Kidney (tissue), 14 donors: Measurements from ENCODE around the gene CHCHD1. TPM values are rescaled to one million over a fixed set of nuclear protein-coding genes. Genes with fewer than 3 reads are reported as not detected.
A peak's percentile ranks its signal among the peaks of the same experiment; 100 is the strongest.

Source experiments
- DNase-seq, 5 donors: peaks; one replicate each; pipeline ENCODE4 v3.0.0-alpha.2; 2013 to 2020
- FAIRE-seq: peaks from 2 replicates; lab custom pipeline; 2012; peaks lifted over from hg19 to GRCh38; lab: Jason Lieb, UNC
- H3K27ac ChIP-seq, 2 donors: one replicate each; pipeline ENCODE4 v1.7.0; 2013; ENCODE audit warnings: low read depth in 2 of 2, low read length in 2 of 2, inconsistent platforms in 1 of 2
- H3K27me3 ChIP-seq: one replicate; pipeline ENCODE4 v1.7.1; 2013; ENCODE audit warnings: low read length, inconsistent platforms; ENCODE audit not compliant: control insufficient read depth, insufficient read depth
- H3K36me3 ChIP-seq, 3 donors: one replicate each; pipeline versions ENCODE4 v1.7.0 to v1.7.1; 2013; ENCODE audit warnings: low read length in 3 of 3, control low read depth in 1 of 3, inconsistent platforms in 1 of 3; ENCODE audit not compliant: insufficient read depth in 3 of 3, control insufficient read depth in 2 of 3
- H3K4me1 ChIP-seq, 3 donors: one replicate each; pipeline versions ENCODE4 v1.7.0 to v1.7.1; 2013; ENCODE audit warnings: low read length in 3 of 3, inconsistent platforms in 1 of 3, low read depth in 1 of 3; ENCODE audit not compliant: control insufficient read depth in 2 of 3, insufficient read depth in 2 of 3
- H3K4me3 ChIP-seq, 3 donors: one replicate each; pipeline versions ENCODE4 v1.7.0 to v1.8.1; 2013; ENCODE audit warnings: low read length in 3 of 3, control low read depth in 1 of 3, inconsistent platforms in 1 of 3
- H3K9ac ChIP-seq, 3 donors: one replicate each; pipeline versions ENCODE4 v1.7.0 to v1.7.1; 2013; ENCODE audit warnings: low read length in 3 of 3, control low read depth in 1 of 3, inconsistent platforms in 1 of 3
- H3K9me3 ChIP-seq, 3 donors: one replicate each; pipeline versions ENCODE4 v1.7.0 to v1.7.1; 2013; ENCODE audit warnings: low read length in 3 of 3, control low read depth in 1 of 3, inconsistent platforms in 1 of 3; ENCODE audit not compliant: control insufficient read depth in 2 of 3, insufficient read depth in 1 of 3
- CTCF ChIP-seq: IDR thresholded peaks from 3 replicates; pipeline ENCODE4 v1.5.1; 2012; ENCODE audit warnings: mild to moderate bottlenecking, moderate library complexity, borderline replicate concordance; ENCODE audit not compliant: insufficient read depth; ENCODE audit errors: extremely low read depth
- intact Hi-C: fragments of 100-400 bp; cut with DNase I; formaldehyde crosslinking; loops from one replicate; pipeline ENCODE4 v1.11.1; 2022
- polyA plus RNA-seq: library from polyadenylated mRNA; stranded (reverse); fragments of 350-450 nt; fragmentation: Illumina TruSeq; extraction: RNeasy Lipid Tissue Mini Kit (QIAGEN cat#74804); gene quantifications from one replicate; pipeline ENCODE4 v1.2.3, GENCODE V29; 2014; ENCODE audit warnings: low read depth, low replicate concordance; ENCODE audit not compliant: insufficient read depth
- total RNA-seq: library from RNA; stranded (reverse); fragmentation: NEBNext Ultra II Directional; extraction: Animal tissue kit (Norgen Biotek cat#: 25700); gene quantifications from one replicate; pipeline ENCODE4 v1.2.1, GENCODE V29; 2021
- donor health status: control.
- donor health status: control.
- donor health status: control.
- donor health status: control.
- donor health status: control.
- donor health status: DM: yes; HTN: yes; CAD: no.
- donor health status: Normal renal cell carcinoma (clear cell type).

Gene CHCHD1
- total and polyA plus RNA-seq, 2 donors from 2014 or later: 23.4 to 105 TPM

GRCh38 chr10:73772281-73773151 is 9.3 kb upstream of the CHCHD1 start:
- H3K9ac ChIP-seq: peak overlapping the region; percentile 52 to 81 (median 74)
- no peaks in the 10 kb centered on the region for H3K27me3 ChIP-seq
- TF ChIP-seq CTCF: peak; percentile 2
- H3K4me1 ChIP-seq: peaks cover 0 to 24% (median 0%) of the 10 kb centered on the region in 3 donors
- H3K4me3 ChIP-seq: peak overlapping the region; percentile 73 to 88 (median 84)
- H3K36me3 ChIP-seq: peaks cover 5 to 34% (median 26%) of the 10 kb centered on the region in 3 donors
- intact Hi-C loops: no loop called here
- no peaks in the 10 kb centered on the region for H3K9me3 ChIP-seq
- DNase-seq: peak; percentile 86 to 96 (median 90)
- no peak for FAIRE-seq
- peak overlapping the region; percentile 98 for H3K27ac ChIP-seq

- no peak for FAIRE-seq
Measured at GRCh38 chr10:73773152-73773879, 8.5 kb upstream of the CHCHD1 start.

GRCh38 chr10:73774637-73775036 is 7.2 kb upstream of the CHCHD1 start:
- intact Hi-C loops: no loop called here
- no peak overlapping the region for H3K27ac ChIP-seq

More at GRCh38 chr10:73773152-73773879, 8.5 kb upstream of the CHCHD1 start:
- Histone ChIP-seq H3K9me3 (no peaks in the 10 kb centered on the region), H3K36me3 (peaks cover 5 to 28% (median 24%) of the 10 kb centered on the region in 3 donors), H3K9ac (peak overlapping the region; percentile 52 to 81 (median 74)), H3K27ac (peak overlapping the region; percentile 98), H3K4me1 (peaks cover 0 to 24% (median 0%) of the 10 kb centered on the region in 3 donors), H3K27me3 (no peaks in the 10 kb centered on the region), H3K4me3 (peak overlapping the region; percentile 73 to 88 (median 84))
- no peak for TF ChIP-seq CTCF
- intact Hi-C loops: no loop called here
- peak in 1 of 5 donors; percentile 78 for DNase-seq

More at GRCh38 chr10:73774637-73775036, 7.2 kb upstream of the CHCHD1 start:
- H3K9ac ChIP-seq: peak overlapping the region in 1 of 3 donors; percentile 40
- peaks cover 0 to 24% (median 0%) of the 10 kb centered on the region in 3 donors for H3K4me1 ChIP-seq
- H3K27me3 ChIP-seq: no peaks in the 10 kb centered on the region
- no peaks in the 10 kb centered on the region for H3K9me3 ChIP-seq
- H3K36me3 ChIP-seq: peaks cover 5 to 18% (median 17%) of the 10 kb centered on the region in 3 donors
- TF ChIP-seq CTCF: no peak
- H3K4me3 ChIP-seq: no peak overlapping the region
- peak in 1 of 5 donors; percentile 8 for DNase-seq
- FAIRE-seq: no peak
